Stimulated activated CD4-positive, alpha-beta T cell treated with anti-CD3 and anti-CD28 coated beads, TNF-alpha, amount 100 ng/mL, for 24 hours (primary cell): ENCODE measurements around the gene KCNG4.

ENCODE experiments used
- DNase-seq, 3 experiments: peaks; one replicate each; pipeline ENCODE4 v3.0.0-alpha.2; 2020; ENCODE audit warnings: low read depth in 3 of 3

KCNG4 gene

GRCh38 chr16:84266451-84266850 lies 26.6 kb upstream of the KCNG4 start:
- peak in 1 of 3 experiments; percentile 15 for DNase-seq

- no peak for DNase-seq
These were observed 23.1 kb upstream of the KCNG4 start for GRCh38 chr16:84262939-84263338.

GRCh38 chr16:84262031-84262430 lies 22.2 kb upstream of the KCNG4 start:
- no peak for DNase-seq

GRCh38 chr16:84260766-84261554 lies 21.1 kb upstream of the KCNG4 start:
- DNase-seq, result no peak

GRCh38 chr16:84259691-84260090 lies 19.9 kb upstream of the KCNG4 start:
- DNase-seq, result no peak

- DNase-seq, result no peak
These were observed 18.5 kb upstream of the KCNG4 start for GRCh38 chr16:84258266-84258665.

- DNase-seq, result no peak
These were observed 15.4 kb upstream of the KCNG4 start for GRCh38 chr16:84255050-84255810.

- no peak for DNase-seq
These were observed 14.2 kb upstream of the KCNG4 start for GRCh38 chr16:84254062-84254461.

- DNase-seq, result no peak
These were observed 13.4 kb upstream of the KCNG4 start for GRCh38 chr16:84253173-84253572.

GRCh38 chr16:84252184-84252583 lies 12.4 kb upstream of the KCNG4 start:
- no peak for DNase-seq

GRCh38 chr16:84247844-84248243 lies 8.0 kb upstream of the KCNG4 start:
- no peak for DNase-seq

GRCh38 chr16:84247331-84247730 lies 7.5 kb upstream of the KCNG4 start:
- no peak for DNase-seq

- no peak for DNase-seq
These were observed 6.9 kb upstream of the KCNG4 start for GRCh38 chr16:84246679-84247077.

- DNase-seq, result no peak
These were observed 6.3 kb upstream of the KCNG4 start for GRCh38 chr16:84245956-84246678.

GRCh38 chr16:84244728-84245127 lies 4.9 kb upstream of the KCNG4 start:
- no peak for DNase-seq

- no peak for DNase-seq
These were observed 3.9 kb upstream of the KCNG4 start for GRCh38 chr16:84243732-84244131.

GRCh38 chr16:84242839-84243238 lies 3.0 kb upstream of the KCNG4 start:
- no peak for DNase-seq

GRCh38 chr16:84241778-84242177 lies 2.0 kb upstream of the KCNG4 start:
- no peak for DNase-seq

GRCh38 chr16:84240455-84240854 lies 643 bp upstream of the KCNG4 start:
- DNase-seq, result no peak

- DNase-seq, result no peak
These were observed 557 bp downstream of the KCNG4 start for GRCh38 chr16:84239141-84239769.

- no peak for DNase-seq
These were observed 1.6 kb downstream of the KCNG4 start for GRCh38 chr16:84237994-84238750.
